IMR-90 (cell line): ENCODE data around the gene NPY1R. TPM values are rescaled to one million over a fixed set of nuclear protein-coding genes. Genes with fewer than 3 reads are reported as not detected.

Experiments
- ATAC-seq: fragments of 200-7000 bp; cut with Tn5 transposase; 2 replicates; pipeline ENCODE4 v1.9.1; 2020; ENCODE audit warnings: low read depth, mild to moderate bottlenecking, moderate library complexity
- BruUV-seq: library from RNA; stranded (reverse); fragments of 400-500 nt; replicated peaks from 2 replicates; lab custom pipeline; 2021; lab: Mats Ljungman, UMichigan
- CTCF ChIA-PET: fragments of 300-600 bp; formaldehyde crosslinking; extraction: SDS; loops from one replicate; lab custom pipeline; 2021; ENCODE audit warnings: antibody characterized with exemption; lab: Yijun Ruan, JAX
- POLR2A ChIA-PET: fragments of 300-600 bp; sonication (Branson Sonifier 250); formaldehyde crosslinking; loops from one replicate; lab custom pipeline; 2022; ENCODE audit warnings: antibody characterized with exemption; ENCODE audit not compliant: unreplicated experiment; lab: Charles Lee
- DNase-seq: peaks from one replicate; pipeline ENCODE4 v3.0.0; 2013
- H2AFZ ChIP-seq: replicated peaks from 2 replicates; pipeline ENCODE3; 2013; ENCODE audit warnings: low read length, mild to moderate bottlenecking; ENCODE audit not compliant: poor library complexity
- H2AK5ac ChIP-seq: 2 replicates; pipeline ENCODE4 v1.6.1; 2013; ENCODE audit warnings: low read depth, low read length, inconsistent platforms
- H2AK9ac ChIP-seq: replicated peaks from 2 replicates; pipeline ENCODE3; 2013; ENCODE audit warnings: mild to moderate bottlenecking, low read depth, low read length, moderate library complexity; ENCODE audit not compliant: poor library complexity
- H2BK120ac ChIP-seq: 2 replicates; pipeline ENCODE4 v1.6.1; 2013; ENCODE audit warnings: low read depth, low read length, inconsistent platforms
- H2BK15ac ChIP-seq: 3 replicates; pipeline ENCODE4 v1.6.1; 2013; ENCODE audit warnings: low read depth, low read length, inconsistent platforms
- H2BK20ac ChIP-seq: 2 replicates; pipeline ENCODE4 v1.6.1; 2013; ENCODE audit warnings: low read depth, mild to moderate bottlenecking, inconsistent platforms, low read length, moderate library complexity
- H2BK5ac ChIP-seq: 2 replicates; pipeline ENCODE4 v1.6.1; 2013; ENCODE audit warnings: mild to moderate bottlenecking, low read depth, low read length, inconsistent platforms; ENCODE audit not compliant: poor library complexity, severe bottlenecking
- H3K14ac ChIP-seq: replicated peaks from 2 replicates; pipeline ENCODE4 v1.6.1; 2013; ENCODE audit warnings: low read depth, low read length, inconsistent platforms
- H3K18ac ChIP-seq: 2 replicates; pipeline ENCODE4 v1.6.1; 2013; ENCODE audit warnings: low read depth, low read length, control low read depth
- H3K23ac ChIP-seq: 2 replicates; pipeline ENCODE4 v1.6.1; 2013; ENCODE audit warnings: low read depth, low read length, inconsistent platforms
- H3K27ac ChIP-seq: 2 replicates; pipeline ENCODE4 v1.5.1; 2013; ENCODE audit warnings: mild to moderate bottlenecking, control low read depth, low read length; ENCODE audit not compliant: insufficient read depth
- H3K27me3 ChIP-seq: 2 replicates; pipeline ENCODE4 v1.6.1; 2013; ENCODE audit warnings: low read length; ENCODE audit not compliant: control insufficient read depth, insufficient read depth
- H3K36me3 ChIP-seq: 2 replicates; pipeline ENCODE4 v1.6.1; 2013; ENCODE audit warnings: low read length, mixed read lengths; ENCODE audit not compliant: control insufficient read depth, insufficient read depth
- H3K4ac ChIP-seq: 2 replicates; pipeline ENCODE4 v1.6.1; 2013; ENCODE audit warnings: low read depth, low read length, inconsistent platforms
- H3K4me1 ChIP-seq: 2 replicates; pipeline ENCODE4 v1.6.1; 2013; ENCODE audit warnings: low read length, mixed read lengths; ENCODE audit not compliant: control insufficient read depth, insufficient read depth
- H3K4me2 ChIP-seq: 2 replicates; pipeline ENCODE4 v1.6.1; 2013; ENCODE audit warnings: low read depth, mild to moderate bottlenecking, control low read depth, low read length, moderate library complexity
- H3K4me3 ChIP-seq: 2 replicates; pipeline ENCODE4 v1.5.1; 2013; ENCODE audit warnings: low read depth, mild to moderate bottlenecking, control low read depth, low read length, moderate library complexity; ENCODE audit not compliant: insufficient read depth
- H3K56ac ChIP-seq: 2 replicates; pipeline ENCODE4 v1.6.1; 2013; ENCODE audit warnings: low read length, inconsistent platforms; ENCODE audit not compliant: insufficient read depth; ENCODE audit errors: extremely low read depth
- H3K79me1 ChIP-seq, 2 experiments: 2 replicates each; pipeline ENCODE4 v1.6.1; 2013; ENCODE audit warnings: low read length in 2 of 2, inconsistent platforms in 1 of 2, low read depth in 1 of 2
- H3K9ac ChIP-seq: 2 replicates; pipeline ENCODE4 v1.6.1; 2013; ENCODE audit warnings: low read depth, low read length, control low read depth
- H3K9me1 ChIP-seq: 2 replicates; pipeline ENCODE4 v1.6.1; 2013; ENCODE audit warnings: low read length, inconsistent platforms; ENCODE audit not compliant: insufficient read depth
- H3K9me3 ChIP-seq: 2 replicates; pipeline ENCODE4 v1.6.1; 2013; ENCODE audit warnings: low read length; ENCODE audit not compliant: control insufficient read depth, insufficient read depth
- H4K20me1 ChIP-seq: 2 replicates; pipeline ENCODE4 v1.6.1; 2013; ENCODE audit warnings: low read length, inconsistent platforms; ENCODE audit not compliant: insufficient read depth
- H4K5ac ChIP-seq: 2 replicates; pipeline ENCODE4 v1.6.1; 2013; ENCODE audit warnings: mild to moderate bottlenecking, low read depth, low read length, control low read depth
- H4K8ac ChIP-seq, 2 experiments: 2 replicates each; pipeline ENCODE4 v1.6.1; 2013; ENCODE audit warnings: low read depth in 2 of 2, low read length in 2 of 2, control low read depth in 1 of 2, inconsistent platforms in 1 of 2
- H4K91ac ChIP-seq: 2 replicates; pipeline ENCODE4 v1.6.1; 2013; ENCODE audit warnings: low read depth, low read length, inconsistent platforms; ENCODE audit not compliant: insufficient read depth
- BHLHE40 ChIP-seq: fragments of 150-350 bp; IDR thresholded peaks from 2 replicates; pipeline ENCODE4 v1.6.1; 2016; ENCODE audit warnings: mild to moderate bottlenecking, low read depth, low read length
- CEBPB ChIP-seq: IDR thresholded peaks from 2 replicates; pipeline ENCODE4 v1.6.1; 2012; ENCODE audit warnings: low read depth, low read length, improper control_type of control experiment
- CHD1 ChIP-seq: IDR thresholded peaks from 2 replicates; pipeline ENCODE4 v1.6.1; 2012; ENCODE audit warnings: low read depth, low read length, improper control_type of control experiment
- CTCF ChIP-seq: conservative IDR thresholded peaks from 2 replicates; pipeline ENCODE4 v1.5.1; 2012; ENCODE audit warnings: mild to moderate bottlenecking, low read depth, low read length, improper control_type of control experiment
- ELK1 ChIP-seq: fragments of 150-350 bp; IDR thresholded peaks from 2 replicates; pipeline ENCODE4 v1.6.1; 2016; ENCODE audit warnings: low read depth, mild to moderate bottlenecking, low read length, moderate library complexity, borderline replicate concordance
- FOS ChIP-seq: fragments of 150-350 bp; IDR thresholded peaks from 2 replicates; pipeline ENCODE4 v1.6.1; 2016; ENCODE audit warnings: low read depth, low read length
- MAFK ChIP-seq: IDR thresholded peaks from 2 replicates; pipeline ENCODE4 v1.6.1; 2012; ENCODE audit warnings: low read depth, low read length, improper control_type of control experiment
- MAZ ChIP-seq: IDR thresholded peaks from 2 replicates; pipeline ENCODE4 v1.6.1; 2012; ENCODE audit warnings: low read depth, mild to moderate bottlenecking, low read length, improper control_type of control experiment, moderate library complexity, borderline replicate concordance
- MXI1 ChIP-seq: IDR thresholded peaks from 2 replicates; pipeline ENCODE4 v1.6.1; 2012; ENCODE audit warnings: low read depth, mild to moderate bottlenecking, low read length, moderate library complexity, borderline replicate concordance
- NFE2L2 ChIP-seq: fragments of 150-350 bp; IDR thresholded peaks from 2 replicates; pipeline ENCODE4 v1.6.1; 2016; ENCODE audit warnings: low read depth, mild to moderate bottlenecking, low read length
- POLR2A ChIP-seq: IDR thresholded peaks from 2 replicates; pipeline ENCODE4 v1.6.1; 2012; ENCODE audit warnings: mild to moderate bottlenecking, low read depth, low read length
- RAD21 ChIP-seq: IDR thresholded peaks from 2 replicates; pipeline ENCODE4 v1.6.1; 2012; ENCODE audit warnings: low read length, improper control_type of control experiment
- RCOR1 ChIP-seq: IDR thresholded peaks from 2 replicates; pipeline ENCODE4 v1.6.1; 2012; ENCODE audit warnings: mild to moderate bottlenecking, low read length, improper control_type of control experiment; ENCODE audit not compliant: insufficient replicate concordance
- RFX5 ChIP-seq: IDR thresholded peaks from 2 replicates; pipeline ENCODE4 v1.8.0; 2012; ENCODE audit warnings: low read depth, mild to moderate bottlenecking, low read length, moderate library complexity
- SMC3 ChIP-seq: fragments of 150-350 bp; IDR thresholded peaks from 2 replicates; pipeline ENCODE4 v1.6.1; 2016; ENCODE audit warnings: low read depth, mild to moderate bottlenecking, antibody characterized with exemption, low read length, moderate library complexity
- USF2 ChIP-seq: fragments of 150-350 bp; IDR thresholded peaks from 2 replicates; pipeline ENCODE4 v1.6.1; 2017; ENCODE audit warnings: mild to moderate bottlenecking, antibody characterized with exemption, low read length, low read depth
- WGBS, 2 experiments: methylation state at CpG; one replicate each; pipeline versions ENCODE4 v1.1.5 to v1.1.7; 2013; ENCODE audit warnings: missing lambda C conversion rate in 2 of 2; ENCODE audit not compliant: insufficient read length in 1 of 2; ENCODE audit errors: extremely low coverage in 2 of 2; 5-methylcytosine and 5-hydroxymethylcytosine counted together
- dilution Hi-C: fragments of 300-500 bp; cut with HindIII; formaldehyde crosslinking; loops from one replicate; pipeline ENCODE4 v1.14.3; 2018; ENCODE audit warnings: low sequenced_read_pairs; ENCODE audit not compliant: unreplicated experiment
- in situ Hi-C: fragments of 300-500 bp; cut with MboI; formaldehyde crosslinking; loops from 3 replicates; pipeline ENCODE4 v1.14.3; 2019; ENCODE audit warnings: low sequenced_read_pairs, inconsistent platforms, mixed read lengths
- intact Hi-C: fragments of 100-400 bp; cut with micrococcal nuclease; formaldehyde crosslinking; loops from 2 replicates; pipeline ENCODE4 v1.10.0; 2022
- polyA plus RNA-seq, 3 experiments: library from polyadenylated mRNA; depleted of rRNA; stranded (reverse); fragments of >200 nt; gene quantifications; 2 replicates each; pipeline ENCODE4 v1.2.3, GENCODE V29; 2012; ENCODE audit warnings: low replicate concordance in 1 of 3
- total RNA-seq: library from RNA; depleted of rRNA; stranded (reverse); fragments of >200 nt; gene quantifications from 2 replicates; pipeline ENCODE4 v1.2.3, GENCODE V29; 2012

NPY1R gene
- total and polyA plus RNA-seq, 2 of the 4 experiments (the other 2 are of a cell fraction) = under 0.01 TPM; not detected in 1

GRCh38 chr4:163300445-163300844 is 32.0 kb downstream of the NPY1R start:
- ChIA-PET POLR2A (no interaction called here), CTCF (no interaction called here)
- no peaks in the 10 kb centered on the region for H3K4me1 ChIP-seq
- dilution Hi-C loops (no loop called here), in situ Hi-C loops (no loop called here), intact Hi-C loops (no loop called here)
- WGBS, 2 experiments = no CpG with 5 or more reads among the region's 3 CpGs
- H3K4me3 ChIP-seq = no peak overlapping the region
- no peaks in the 10 kb centered on the region for H3K9me1 ChIP-seq
- no peaks in the 10 kb centered on the region for H4K20me1 ChIP-seq
- no peak overlapping the region for H4K5ac ChIP-seq
- H3K9ac ChIP-seq = no peak overlapping the region
- ATAC-seq (no peak), DNase-seq (no peak)
- BruUV-seq = no TSS peak
- no peak overlapping the region for H2BK120ac ChIP-seq
- H3K56ac ChIP-seq = no peak overlapping the region
- H2BK5ac ChIP-seq = no peak overlapping the region
- H3K27me3 ChIP-seq = no peaks in the 10 kb centered on the region
- H4K8ac ChIP-seq = no peak overlapping the region
- H3K27ac ChIP-seq = no peak overlapping the region
- H3K18ac ChIP-seq = no peak overlapping the region
- no peaks in the 10 kb centered on the region for H3K36me3 ChIP-seq
- no peaks in the 10 kb centered on the region for H3K79me1 ChIP-seq
- H2BK15ac ChIP-seq = no peak overlapping the region
- H2AFZ ChIP-seq = no peak overlapping the region
- no peak overlapping the region for H2BK20ac ChIP-seq
- no peaks in the 10 kb centered on the region for H3K9me3 ChIP-seq
- H3K4ac ChIP-seq = no peak overlapping the region
- H3K14ac ChIP-seq = no peak overlapping the region
- H3K23ac ChIP-seq = no peak overlapping the region
- no peak overlapping the region for H2AK5ac ChIP-seq
- H2AK9ac ChIP-seq = no peak overlapping the region
- no peak overlapping the region for H4K91ac ChIP-seq
- TF ChIP-seq POLR2A (no peak), CEBPB (no peak), ELK1 (no peak), CTCF (no peak), USF2 (no peak), FOS (no peak), MAFK (no peak), CHD1 (no peak), MAZ (no peak), RAD21 (no peak), NFE2L2 (no peak), BHLHE40 (no peak), SMC3 (no peak), RFX5 (no peak), RCOR1 (no peak), MXI1 (no peak)
- H3K4me2 ChIP-seq = no peak overlapping the region
